A549 treated with CORT108297 at 1 μM for 4 hours (cell line): ENCODE results near the gene JMJD4. TPM values are rescaled to one million over a fixed set of nuclear protein-coding genes. Genes with fewer than 3 reads are reported as not detected.

Experiments used
- total RNA-seq: library from RNA; stranded (reverse); fragments of 200-300 nt; extraction: Qiagen RNA extraction; gene quantifications from 5 replicates; pipeline ENCODE4 v1.2.3, GENCODE V29; 2022

The JMJD4 gene, protein sequence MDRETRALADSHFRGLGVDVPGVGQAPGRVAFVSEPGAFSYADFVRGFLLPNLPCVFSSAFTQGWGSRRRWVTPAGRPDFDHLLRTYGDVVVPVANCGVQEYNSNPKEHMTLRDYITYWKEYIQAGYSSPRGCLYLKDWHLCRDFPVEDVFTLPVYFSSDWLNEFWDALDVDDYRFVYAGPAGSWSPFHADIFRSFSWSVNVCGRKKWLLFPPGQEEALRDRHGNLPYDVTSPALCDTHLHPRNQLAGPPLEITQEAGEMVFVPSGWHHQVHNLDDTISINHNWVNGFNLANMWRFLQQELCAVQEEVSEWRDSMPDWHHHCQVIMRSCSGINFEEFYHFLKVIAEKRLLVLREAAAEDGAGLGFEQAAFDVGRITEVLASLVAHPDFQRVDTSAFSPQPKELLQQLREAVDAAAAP
- total RNA-seq = 23.6 to 33.4 TPM (median 31.3 TPM) in 5 replicates

DNA sequence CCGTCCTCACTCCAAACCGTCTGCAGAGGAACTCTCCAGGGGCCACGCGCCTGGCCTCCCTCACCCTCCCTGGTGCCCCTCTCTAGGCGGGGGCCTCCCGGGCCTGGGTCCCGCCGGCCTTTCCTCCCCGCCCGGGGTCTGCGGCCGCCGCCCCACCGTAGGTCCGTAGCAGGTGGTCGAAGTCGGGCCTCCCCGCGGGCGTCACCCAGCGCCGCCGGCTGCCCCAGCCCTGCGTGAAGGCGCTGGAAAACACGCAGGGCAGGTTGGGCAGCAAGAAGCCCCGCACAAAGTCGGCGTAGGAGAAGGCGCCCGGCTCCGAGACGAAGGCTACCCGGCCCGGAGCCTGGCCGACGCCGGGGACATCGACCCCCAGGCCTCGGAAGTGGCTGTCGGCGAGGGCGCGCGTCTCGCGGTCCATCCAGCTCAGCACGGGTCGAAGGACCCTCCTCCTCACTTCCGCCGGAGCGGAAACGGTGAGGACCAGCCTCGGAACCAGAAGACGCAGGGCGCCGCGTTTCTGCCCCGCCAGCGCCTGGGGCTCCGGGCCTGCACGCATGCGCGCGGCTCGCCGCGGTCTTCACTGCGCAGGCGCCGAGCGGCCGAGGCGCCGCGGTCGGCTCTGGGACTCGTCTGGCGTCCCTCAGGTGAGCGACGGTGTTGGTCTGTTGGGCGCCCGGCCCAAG lies at the start of gene JMJD4, which contains the start of gene SNAP47:
Gene JMJD4 (minus strand): TSS at position 447 of the 683 bp plus-strand sequence. CDS start 29 bp downstream, at position 418.
Gene SNAP47 (plus strand): TSS at position 580 of the 683 bp plus-strand sequence. CDS start 12,302 bp downstream, outside the sequence.

Other genes starting within 250 kb of the JMJD4 start
- 0.88 to 1.9 TPM (median 1.6 TPM) in 5 replicates for gene ZNF678, start 171.7 kb downstream of the JMJD4 start, total RNA-seq
- gene SNAP47, start 133 bp upstream of the JMJD4 start, total RNA-seq = 28.0 to 31.4 TPM (median 29.0 TPM) in 5 replicates
- gene PRSS38, start 80.4 kb upstream of the JMJD4 start, total RNA-seq = not detected in 5 replicates
- 6.5 to 10.7 TPM (median 8.7 TPM) in 5 replicates for gene WNT9A, start 212.6 kb upstream of the JMJD4 start, total RNA-seq